Measurements from ENCODE around the gene NCAPG2. TPM values are rescaled to one million over a fixed set of nuclear protein-coding genes. Genes with fewer than 3 reads are reported as not detected.

The NCAPG2 gene
- polyA plus RNA-seq, 1 experiment = 19.5 TPM

GRCh38 chr7:158744070-158744469 lies 39.5 kb upstream of the NCAPG2 start:
- no peaks in the 10 kb centered on the region for H3K27me3 ChIP-seq (ENCODE audit: control insufficient read depth, insufficient read depth, low read length)
- DNase-seq (ENCODE audit: low read depth) = no peak
- peaks cover 26% of the 10 kb centered on the region for H3K36me3 ChIP-seq (ENCODE audit: control insufficient read depth, insufficient read depth, low read length)
- POLR2A ChIA-PET = no interaction called here
- CTCF ChIA-PET = no interaction called here
- TF ChIP-seq CTCF (IDR thresholded peaks at IDR 0.05; ENCODE audit: insufficient read depth, low read depth, low read length) = no peak
- H3K4me3 ChIP-seq (ENCODE audit: low read depth, low read length) = no peak overlapping the region

- no peak for DNase-seq (ENCODE audit: low read depth)
- Histone ChIP-seq H3K4me3 (ENCODE audit: low read depth, low read length) (no peak overlapping the region), H3K36me3 (ENCODE audit: control insufficient read depth, insufficient read depth, low read length) (peaks cover 30% of the 10 kb centered on the region), H3K27me3 (ENCODE audit: control insufficient read depth, insufficient read depth, low read length) (no peaks in the 10 kb centered on the region)
- CTCF ChIA-PET = no interaction called here
- POLR2A ChIA-PET = no interaction called here
- no peak for TF ChIP-seq CTCF (IDR thresholded peaks at IDR 0.05; ENCODE audit: insufficient read depth, low read depth, low read length)
Observed at GRCh38 chr7:158743219-158743618, 38.6 kb upstream of the NCAPG2 start.

GRCh38 chr7:158742065-158742821 lies 37.6 kb upstream of the NCAPG2 start:
- H3K4me3 ChIP-seq (ENCODE audit: low read depth, low read length) = no peak overlapping the region
- CTCF ChIA-PET = interaction anchor here (0.5 to 1.1 kb wide), 4 partner anchors 9 to 235 kb away, joined by 3 read pairs; no protein-coding TSS in a partner anchor
- DNase-seq (ENCODE audit: low read depth) = no peak
- no peak for TF ChIP-seq CTCF (IDR thresholded peaks at IDR 0.05; ENCODE audit: insufficient read depth, low read depth, low read length)
- peaks cover 30% of the 10 kb centered on the region for H3K36me3 ChIP-seq (ENCODE audit: control insufficient read depth, insufficient read depth, low read length)
- H3K27me3 ChIP-seq (ENCODE audit: control insufficient read depth, insufficient read depth, low read length) = no peaks in the 10 kb centered on the region
- POLR2A ChIA-PET = no interaction called here

GRCh38 chr7:158741294-158741666 lies 36.7 kb upstream of the NCAPG2 start:
- ChIA-PET CTCF (interaction anchor here (0.5 to 1.1 kb wide), 3 partner anchors 8 to 236 kb away, joined by 3 read pairs; no protein-coding TSS in a partner anchor), POLR2A (no interaction called here)
- DNase-seq (ENCODE audit: low read depth) = no peak
- Histone ChIP-seq H3K27me3 (ENCODE audit: control insufficient read depth, insufficient read depth, low read length) (no peaks in the 10 kb centered on the region), H3K4me3 (ENCODE audit: low read depth, low read length) (no peak overlapping the region), H3K36me3 (ENCODE audit: control insufficient read depth, insufficient read depth, low read length) (peaks cover 35% of the 10 kb centered on the region)
- TF ChIP-seq CTCF (IDR thresholded peaks at IDR 0.05; ENCODE audit: insufficient read depth, low read depth, low read length) = no peak

DNA sequence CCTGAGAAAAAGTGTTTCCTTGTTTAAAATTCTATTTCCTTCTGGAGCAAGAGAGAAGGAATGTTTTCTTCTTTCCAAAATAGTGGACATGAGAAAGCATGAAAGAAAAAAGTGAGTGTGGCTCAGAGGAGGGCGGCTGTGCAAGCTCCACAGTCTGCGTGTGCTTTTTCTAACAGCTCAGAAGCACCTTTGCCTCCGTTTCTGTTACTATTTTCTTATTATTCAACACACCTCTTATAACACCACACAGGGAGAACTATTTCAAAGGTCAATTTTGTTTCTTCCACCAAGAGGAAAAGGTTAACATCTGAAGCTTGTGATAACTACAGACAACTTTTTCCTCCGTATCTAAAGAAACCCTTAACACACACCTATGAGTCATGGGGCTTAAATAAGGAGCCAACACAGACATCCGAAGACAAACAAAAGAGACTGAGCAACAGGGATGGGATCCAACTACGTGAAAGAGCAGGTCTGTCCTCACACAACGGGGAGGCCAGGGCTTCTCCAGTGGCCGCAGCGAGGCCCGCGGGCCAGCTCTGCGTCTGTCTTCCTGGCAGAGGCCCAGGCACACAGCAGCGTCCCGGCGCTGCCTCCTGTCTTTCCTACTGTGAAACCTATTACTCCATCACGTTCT lies 36.2 kb upstream of the NCAPG2 start:
- H3K27me3 ChIP-seq (ENCODE audit: control insufficient read depth, insufficient read depth, low read length) = no peaks in the 10 kb centered on the region
- POLR2A ChIA-PET = no interaction called here
- CTCF ChIA-PET = no interaction called here
- peaks cover 36% of the 10 kb centered on the region for H3K36me3 ChIP-seq (ENCODE audit: control insufficient read depth, insufficient read depth, low read length)
- H3K4me3 ChIP-seq (ENCODE audit: low read depth, low read length) = no peak overlapping the region
- TF ChIP-seq CTCF (IDR thresholded peaks at IDR 0.05; ENCODE audit: insufficient read depth, low read depth, low read length) = no peak
- no peak for DNase-seq (ENCODE audit: low read depth)
